GM19467 (cell line): ENCODE measurements around the gene CERT1.

ENCODE experiments used
- ATAC-seq: cut with Tn5 transposase; IDR thresholded peaks from one replicate; pipeline ENCODE4 v1.9.1; 2021; ENCODE audit warnings: mild to moderate bottlenecking, moderate library complexity; ENCODE audit not compliant: unreplicated experiment

Gene CERT1

GRCh38 chr5:75412111-75412990 lies 99.1 kb downstream of the CERT1 start:
- no peak for ATAC-seq

- ATAC-seq: no peak
Observed at GRCh38 chr5:75405296-75405695, 106.1 kb downstream of the CERT1 start.

- no peak for ATAC-seq
Observed at GRCh38 chr5:75395277-75395676, 116.2 kb downstream of the CERT1 start.

- ATAC-seq: no peak
Observed at GRCh38 chr5:75389430-75389829, 122.0 kb downstream of the CERT1 start.

GRCh38 chr5:75387806-75388205 lies 123.6 kb downstream of the CERT1 start:
- ATAC-seq: no peak

- no peak for ATAC-seq
Observed at GRCh38 chr5:75384218-75384617, 127.2 kb downstream of the CERT1 start.

GRCh38 chr5:75381456-75381855 lies 130.0 kb downstream of the CERT1 start:
- ATAC-seq: no peak

- ATAC-seq: no peak
Observed at GRCh38 chr5:75380099-75380498, 131.3 kb downstream of the CERT1 start.

GRCh38 chr5:75375414-75375813 lies 136.0 kb downstream of the CERT1 start:
- no peak for ATAC-seq

GRCh38 chr5:75374394-75374814 lies 137.0 kb downstream of the CERT1 start:
- no peak for ATAC-seq

GRCh38 chr5:75373862-75374261 lies 137.6 kb downstream of the CERT1 start:
- no peak for ATAC-seq

GRCh38 chr5:75368391-75368790 lies 143.0 kb downstream of the CERT1 start:
- no peak for ATAC-seq

GRCh38 chr5:75367401-75367800 lies 144.0 kb downstream of the CERT1 start:
- ATAC-seq: no peak

- peak; percentile 72 for ATAC-seq
Observed at GRCh38 chr5:75366787-75367186, 144.6 kb downstream of the CERT1 start.

GRCh38 chr5:75365740-75366139 lies 145.7 kb downstream of the CERT1 start:
- ATAC-seq: no peak

GRCh38 chr5:75364571-75365280 lies 146.7 kb downstream of the CERT1 start:
- ATAC-seq: no peak

- ATAC-seq: no peak
Observed at GRCh38 chr5:75363726-75364495, 147.5 kb downstream of the CERT1 start.

GRCh38 chr5:75363111-75363510 lies 148.3 kb downstream of the CERT1 start:
- no peak for ATAC-seq

- ATAC-seq: no peak
Observed at GRCh38 chr5:75362474-75362975, 148.9 kb downstream of the CERT1 start.

GRCh38 chr5:75361310-75361709 lies 150.1 kb downstream of the CERT1 start:
- no peak for ATAC-seq

- no peak for ATAC-seq
Observed at GRCh38 chr5:75358117-75358516, 153.3 kb downstream of the CERT1 start.
